Left kidney (tissue), 8 donors: ENCODE results near the gene GPRC5D. TPM values are rescaled to one million over a fixed set of nuclear protein-coding genes. Genes with fewer than 3 reads are reported as not detected.

Experiments used
- DNase-seq: peaks from one replicate; pipeline ENCODE4 v3.0.0-alpha.2; 2013
- long read RNA-seq, 8 donors: transcript quantifications; one replicate each; lab custom pipeline, GENCODE V29; 2026
- polyA plus RNA-seq: library from polyadenylated mRNA; unstranded; fragments of 120-200 nt; gene quantifications from one replicate; pipeline ENCODE4 v1.2.1, GENCODE V29; 2013; ENCODE audit not compliant: insufficient read length

GPRC5D gene
- 1.1 TPM for polyA plus RNA-seq
- long read RNA-seq, donor 1 = 0 reads
- long read RNA-seq, donor 2 = 0 reads
- long read RNA-seq, donor 3 = 0 reads
- long read RNA-seq, donor 4 = 0 reads
- long read RNA-seq, donor 5 = 0 reads
- long read RNA-seq, donor 6 = 0 reads
- long read RNA-seq, donor 7, partial matches to known transcripts = 0 of 5 reads
- long read RNA-seq, donor 7, other reads (novel, unspliced or antisense) = 5 of 5 reads
- long read RNA-seq, donor 8 = 0 reads

- DNase-seq = no peak
These were observed at the start of gene GPRC5D for GRCh38 chr12:12952036-12952435. GPRC5D (minus strand) TSS chr12:12952170; CDS start chr12:12950384, 1,786 bp downstream.

- DNase-seq = no peak
These were observed 49.7 kb upstream of the GPRC5D start for GRCh38 chr12:13001775-13002040.

- peak; percentile 60 for DNase-seq
These were observed 49.2 kb upstream of the GPRC5D start for GRCh38 chr12:13000925-13001774.

- DNase-seq = no peak
These were observed 48.6 kb upstream of the GPRC5D start for GRCh38 chr12:13000616-13000924.

GRCh38 chr12:12999959-13000615, 48.1 kb upstream of the GPRC5D start, which contains the start of gene HEBP1:
HEBP1 (minus strand) TSS chr12:13000265; CDS start chr12:13000114, 151 bp downstream.
- DNase-seq = peak; percentile 88

GRCh38 chr12:12999271-12999958, 47.4 kb upstream of the GPRC5D start:
- no peak for DNase-seq

GRCh38 chr12:12998248-12998647, 46.3 kb upstream of the GPRC5D start:
- DNase-seq = no peak

GRCh38 chr12:12997734-12998133, 45.8 kb upstream of the GPRC5D start:
- no peak for DNase-seq

GRCh38 chr12:12997156-12997555, 45.2 kb upstream of the GPRC5D start:
- no peak for DNase-seq

GRCh38 chr12:12996209-12996608, 44.2 kb upstream of the GPRC5D start:
- no peak for DNase-seq

- DNase-seq = no peak
These were observed 43.1 kb upstream of the GPRC5D start for GRCh38 chr12:12995088-12995487.

- no peak for DNase-seq
These were observed 41.4 kb upstream of the GPRC5D start for GRCh38 chr12:12993367-12993766.

- peak; percentile 68 for DNase-seq
These were observed 40.6 kb upstream of the GPRC5D start for GRCh38 chr12:12992418-12993130.

- DNase-seq = no peak
These were observed 38.9 kb upstream of the GPRC5D start for GRCh38 chr12:12990700-12991468.

- no peak for DNase-seq
These were observed 35.5 kb upstream of the GPRC5D start for GRCh38 chr12:12987421-12987820.

- no peak for DNase-seq
These were observed 34.9 kb upstream of the GPRC5D start for GRCh38 chr12:12986775-12987331.

- DNase-seq = no peak
These were observed 33.9 kb upstream of the GPRC5D start for GRCh38 chr12:12985817-12986408.

- no peak for DNase-seq
These were observed 32.2 kb upstream of the GPRC5D start for GRCh38 chr12:12984149-12984548.

- peak; percentile 40 for DNase-seq
These were observed 31.6 kb upstream of the GPRC5D start for GRCh38 chr12:12983420-12984035.

GRCh38 chr12:12982331-12982730, 30.4 kb upstream of the GPRC5D start:
- no peak for DNase-seq
